HG02759 (cell line): ENCODE results near the gene AGAP1.

Source experiments
- ATAC-seq: cut with Tn5 transposase; IDR thresholded peaks from one replicate; pipeline ENCODE4 v1.9.1; 2021; ENCODE audit warnings: mild to moderate bottlenecking, moderate library complexity; ENCODE audit not compliant: unreplicated experiment

AGAP1 gene

DNA sequence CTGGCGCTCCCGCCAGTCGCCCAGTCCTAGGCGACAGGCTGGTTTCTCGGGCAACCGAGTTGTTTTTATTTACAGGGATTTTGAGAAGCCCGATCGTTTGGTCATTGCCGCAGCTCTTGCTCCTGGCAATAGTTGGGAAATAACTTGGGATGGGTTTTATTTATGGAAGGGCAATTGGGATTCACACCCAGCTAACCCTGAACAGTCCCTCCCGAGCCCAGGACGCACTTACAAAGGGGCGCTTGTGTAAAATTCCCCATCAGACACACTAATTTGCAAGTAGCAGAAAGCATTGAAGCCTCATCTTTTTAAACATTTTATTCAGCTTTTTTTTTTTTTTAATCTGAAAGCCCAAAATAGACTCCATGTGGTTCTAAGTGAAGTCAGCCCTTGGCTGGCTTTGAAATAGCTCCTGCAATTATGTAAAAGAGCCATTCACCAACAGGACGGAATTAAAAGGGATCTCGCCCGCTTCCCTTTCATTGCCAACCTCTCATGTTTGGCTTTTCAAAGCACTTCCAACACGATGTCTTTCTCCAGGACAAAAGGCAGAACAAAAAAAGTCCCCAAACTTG is 677.9 kb downstream of the AGAP1 start:
- ATAC-seq = no peak

GRCh38 chr2:236172255-236173035 is 678.6 kb downstream of the AGAP1 start:
- no peak for ATAC-seq

- ATAC-seq = no peak
Measured at GRCh38 chr2:236173036-236173728, 679.3 kb downstream of the AGAP1 start.

DNA sequence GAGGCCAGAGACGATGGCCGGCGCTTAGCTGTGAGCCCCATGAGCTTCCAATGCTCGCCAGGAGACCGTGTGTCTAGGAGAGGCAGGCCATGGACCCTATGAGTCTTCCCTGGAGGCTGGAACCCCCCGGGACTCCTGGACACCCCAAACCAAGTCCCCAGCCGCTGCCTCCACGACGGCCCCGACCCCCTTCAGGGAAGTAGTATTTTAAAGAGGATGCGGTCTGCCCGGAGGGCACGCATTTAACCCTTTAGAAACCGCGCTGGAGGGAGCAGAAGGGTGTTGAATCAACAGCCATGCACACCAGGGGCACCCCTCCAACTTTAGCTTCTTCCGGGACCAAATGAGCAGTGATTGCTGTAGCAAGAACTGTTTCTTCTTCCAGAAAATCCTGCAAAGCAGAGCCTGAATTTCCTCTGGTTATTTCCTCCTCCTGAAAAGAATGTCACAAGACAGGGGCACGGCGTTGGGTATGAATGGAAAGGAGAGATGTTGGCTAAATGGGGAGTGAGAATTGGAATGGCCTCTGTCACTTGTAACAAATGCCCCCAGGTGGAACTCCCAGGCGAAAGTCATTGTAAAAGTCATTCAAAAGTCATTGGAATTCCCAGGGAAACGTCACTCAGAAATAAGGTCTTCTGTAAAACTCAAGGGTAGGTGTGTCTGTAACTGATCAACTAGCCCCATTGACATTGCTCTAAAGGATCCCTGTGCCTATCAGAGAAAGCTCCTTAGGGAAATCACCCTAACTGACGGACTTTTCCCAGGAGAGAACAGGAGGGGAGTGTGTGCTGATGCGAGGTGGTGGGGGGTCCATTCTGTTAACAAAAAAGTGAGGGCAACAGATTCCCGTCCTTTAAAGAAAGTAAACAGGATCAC is 680.1 kb downstream of the AGAP1 start:
- no peak for ATAC-seq

GRCh38 chr2:236175548-236176150 is 681.8 kb downstream of the AGAP1 start:
- no peak for ATAC-seq

- ATAC-seq = no peak
Measured at GRCh38 chr2:236176417-236176816, 682.6 kb downstream of the AGAP1 start.

- no peak for ATAC-seq
Measured at GRCh38 chr2:236176951-236177350, 683.1 kb downstream of the AGAP1 start.

DNA sequence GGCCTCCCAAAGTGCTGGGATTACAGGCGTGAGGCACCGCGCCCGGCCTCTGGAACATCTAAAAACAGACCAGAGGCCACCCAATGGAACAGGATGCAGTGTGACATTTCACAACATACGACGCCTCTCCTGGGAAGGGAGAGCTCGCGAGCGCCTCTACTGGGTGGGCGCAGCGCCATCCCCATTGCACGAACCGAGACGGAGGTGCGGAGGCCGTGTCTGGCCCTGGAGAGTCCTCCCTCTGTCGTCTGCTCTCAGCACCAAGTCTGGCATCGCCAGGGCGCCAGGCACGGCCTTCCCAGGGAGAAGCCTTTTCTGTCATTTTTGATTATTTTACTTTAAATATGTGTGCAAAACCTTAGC is 683.7 kb downstream of the AGAP1 start:
- ATAC-seq = no peak

GRCh38 chr2:236177967-236178889 is 684.4 kb downstream of the AGAP1 start:
- ATAC-seq = no peak

GRCh38 chr2:236178890-236179235 is 685.0 kb downstream of the AGAP1 start:
- no peak for ATAC-seq

- ATAC-seq = no peak
Measured at GRCh38 chr2:236179236-236180075, 685.6 kb downstream of the AGAP1 start.

DNA sequence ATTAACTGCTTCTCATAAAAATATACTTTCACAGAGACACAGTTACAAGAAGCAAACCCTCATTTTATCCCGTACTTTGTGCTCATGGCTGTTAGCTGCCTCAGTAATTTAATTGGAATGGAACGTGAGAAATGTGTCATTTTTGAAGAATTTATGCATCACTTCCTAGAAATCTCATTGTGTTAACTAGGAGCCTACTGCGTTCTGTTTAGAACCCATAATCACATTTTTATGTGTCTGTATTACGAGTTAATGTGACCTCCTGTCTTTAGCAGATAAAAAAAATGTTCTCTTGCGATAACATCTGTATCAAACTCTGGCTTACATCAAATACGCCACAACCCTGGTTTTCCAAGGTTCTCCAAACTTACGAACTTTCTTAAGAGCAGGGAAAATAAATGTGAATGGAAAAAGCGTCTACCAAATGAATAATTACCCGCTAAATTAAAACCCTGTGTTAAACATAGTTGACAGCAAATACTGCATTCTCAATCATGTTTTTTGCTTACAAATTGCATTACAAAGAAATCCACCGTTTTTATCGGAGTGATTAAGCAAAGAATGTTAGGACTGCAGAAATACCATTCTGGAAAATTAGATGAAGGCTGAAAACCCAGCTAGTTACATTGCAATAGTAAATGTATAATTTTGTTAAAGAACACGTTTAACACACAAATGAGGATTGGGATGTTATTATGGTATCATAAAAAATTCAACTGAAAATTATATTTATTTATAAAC is 686.4 kb downstream of the AGAP1 start:
- no peak for ATAC-seq

DNA sequence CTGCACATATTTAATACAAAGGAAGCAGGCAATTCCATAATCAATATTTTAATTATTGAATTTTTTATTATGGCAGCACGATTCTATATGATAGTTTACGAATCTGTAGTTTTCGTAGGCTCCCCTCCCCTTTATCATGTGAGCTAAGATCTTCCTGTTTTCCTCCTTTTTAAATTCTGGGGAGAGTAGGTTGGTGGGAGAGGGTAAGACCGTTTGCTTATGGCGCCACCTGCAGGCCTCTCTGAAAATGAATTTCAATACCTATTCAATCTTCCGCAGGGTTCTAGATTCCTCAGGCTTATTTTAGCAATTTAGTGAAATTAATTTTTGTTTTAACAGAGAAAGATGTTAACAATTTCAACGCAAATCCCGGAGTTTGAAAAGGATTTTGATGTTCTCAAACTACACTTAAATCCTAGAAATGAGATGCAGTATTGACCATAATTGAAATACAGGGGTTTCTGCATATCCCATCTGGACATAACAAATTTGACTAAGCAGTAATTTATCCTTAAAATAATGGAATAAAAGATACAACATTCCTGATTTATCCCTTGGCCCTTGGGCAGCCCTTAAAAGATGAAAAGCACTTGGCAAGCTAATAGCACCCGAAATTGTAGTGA is 687.1 kb downstream of the AGAP1 start:
- ATAC-seq = no peak
